Left ventricle myocardium inferior (tissue), 1 donor: ENCODE results near the gene PGM5. TPM values are rescaled to one million over a fixed set of nuclear protein-coding genes. Genes with fewer than 3 reads are reported as not detected.

ENCODE experiments used
- DNase-seq: peaks from one replicate; pipeline ENCODE4 v3.0.0-alpha.2; 2020
- H3K27ac ChIP-seq: fragments of 200-600 bp; replicated peaks from 2 replicates; pipeline ENCODE4 v1.8.0; 2021
- H3K27me3 ChIP-seq: fragments of 200-600 bp; 2 replicates; pipeline ENCODE4 v1.8.0; 2021; ENCODE audit warnings: low read depth
- H3K36me3 ChIP-seq: fragments of 200-600 bp; 2 replicates; pipeline ENCODE4 v1.8.0; 2021
- H3K4me1 ChIP-seq: fragments of 200-600 bp; 2 replicates; pipeline ENCODE4 v1.8.0; 2021
- H3K4me3 ChIP-seq: fragments of 200-600 bp; 2 replicates; pipeline ENCODE4 v1.8.0; 2021; ENCODE audit warnings: mild to moderate bottlenecking, moderate library complexity
- H3K9me3 ChIP-seq: fragments of 200-600 bp; replicated peaks from 2 replicates; pipeline ENCODE4 v1.8.0; 2021
- CTCF ChIP-seq: fragments of 200-600 bp; IDR thresholded peaks from 2 replicates; pipeline ENCODE4 v1.8.0; 2021; ENCODE audit warnings: antibody characterized with exemption, mild to moderate bottlenecking, borderline replicate concordance
- intact Hi-C: fragments of 100-400 bp; cut with micrococcal nuclease; formaldehyde crosslinking; loops from one replicate; pipeline ENCODE4 v1.11.0; 2022
- total RNA-seq: library from RNA; stranded (reverse); fragmentation: NEBNext Ultra II Directional; extraction: Animal tissue kit (Norgen Biotek cat#: 25700); gene quantifications from one replicate; pipeline ENCODE4 v1.2.1, GENCODE V29; 2021
- donor health status: DM: no; HTN: yes; CAD: no; lungs with severe emphysema.

Gene PGM5
- total RNA-seq, 1 donor from 2014 or later = 190 TPM

GRCh38 chr9:68536876-68537615 lies 180.6 kb downstream of the PGM5 start:
- Histone ChIP-seq H3K9me3 (no peaks in the 10 kb centered on the region), H3K36me3 (peaks cover 4% of the 10 kb centered on the region), H3K4me3 (no peak overlapping the region), H3K4me1 (peaks cover 58% of the 10 kb centered on the region), H3K27ac (peak overlapping the region; percentile 86), H3K27me3 (no peaks in the 10 kb centered on the region)
- no peak for DNase-seq
- TF ChIP-seq CTCF = no peak
- intact Hi-C loops = no loop called here

- DNase-seq = no peak
- no peaks in the 10 kb centered on the region for H3K9me3 ChIP-seq
- H3K27me3 ChIP-seq = no peaks in the 10 kb centered on the region
- H3K4me1 ChIP-seq = peaks cover 59% of the 10 kb centered on the region
- no peak overlapping the region for H3K4me3 ChIP-seq
- H3K36me3 ChIP-seq = peaks cover 3% of the 10 kb centered on the region
- intact Hi-C loops = no loop called here
- H3K27ac ChIP-seq = peak overlapping the region; percentile 86
- no peak for TF ChIP-seq CTCF
Observed at GRCh38 chr9:68537616-68537880, 181.1 kb downstream of the PGM5 start.

- Histone ChIP-seq H3K9me3 (no peaks in the 10 kb centered on the region), H3K27me3 (no peaks in the 10 kb centered on the region), H3K27ac (peak overlapping the region; percentile 86), H3K4me3 (no peak overlapping the region), H3K36me3 (peaks cover 3% of the 10 kb centered on the region), H3K4me1 (peaks cover 55% of the 10 kb centered on the region)
- no peak for DNase-seq
- intact Hi-C loops = no loop called here
- TF ChIP-seq CTCF = no peak
Observed at GRCh38 chr9:68538200-68538599, 181.8 kb downstream of the PGM5 start.

GRCh38 chr9:68540712-68541535 lies 184.5 kb downstream of the PGM5 start, which contains the start of gene TMEM252:
Gene TMEM252, minus strand, starts transcription at chr9:68540883. Its CDS starts 69 bp downstream, at chr9:68540814.
- Histone ChIP-seq H3K9me3 (no peaks in the 10 kb centered on the region), H3K4me3 (no peak within 1 kb of the TSS), H3K4me1 (peaks cover 43% of the 10 kb centered on the region), H3K27me3 (no peaks in the 10 kb centered on the region), H3K36me3 (no peaks in the 10 kb centered on the region), H3K27ac (peak within 1 kb of the TSS; percentile 86)
- no peak for DNase-seq
- intact Hi-C loops = no loop called here
- TF ChIP-seq CTCF = no peak

- H3K36me3 ChIP-seq = no peaks in the 10 kb centered on the region
- peaks cover 44% of the 10 kb centered on the region for H3K4me1 ChIP-seq
- intact Hi-C loops = no loop called here
- H3K27me3 ChIP-seq = no peaks in the 10 kb centered on the region
- no peaks in the 10 kb centered on the region for H3K9me3 ChIP-seq
- H3K27ac ChIP-seq = peak overlapping the region; percentile 52
- no peak for DNase-seq
- no peak for TF ChIP-seq CTCF
- no peak overlapping the region for H3K4me3 ChIP-seq
Observed at GRCh38 chr9:68541568-68541967, 185.2 kb downstream of the PGM5 start.
